ENCODE results near the gene NEK9. TPM values are rescaled to one million over a fixed set of nuclear protein-coding genes. Genes with fewer than 3 reads are reported as not detected.

The NEK9 gene
- total and polyA plus RNA-seq, 10 of the 15 experiments (the other 5 are each of a cell fraction or from before 2014, with no cell fraction given) = 6.0 to 78.8 (median 44.7) TPM

DNA sequence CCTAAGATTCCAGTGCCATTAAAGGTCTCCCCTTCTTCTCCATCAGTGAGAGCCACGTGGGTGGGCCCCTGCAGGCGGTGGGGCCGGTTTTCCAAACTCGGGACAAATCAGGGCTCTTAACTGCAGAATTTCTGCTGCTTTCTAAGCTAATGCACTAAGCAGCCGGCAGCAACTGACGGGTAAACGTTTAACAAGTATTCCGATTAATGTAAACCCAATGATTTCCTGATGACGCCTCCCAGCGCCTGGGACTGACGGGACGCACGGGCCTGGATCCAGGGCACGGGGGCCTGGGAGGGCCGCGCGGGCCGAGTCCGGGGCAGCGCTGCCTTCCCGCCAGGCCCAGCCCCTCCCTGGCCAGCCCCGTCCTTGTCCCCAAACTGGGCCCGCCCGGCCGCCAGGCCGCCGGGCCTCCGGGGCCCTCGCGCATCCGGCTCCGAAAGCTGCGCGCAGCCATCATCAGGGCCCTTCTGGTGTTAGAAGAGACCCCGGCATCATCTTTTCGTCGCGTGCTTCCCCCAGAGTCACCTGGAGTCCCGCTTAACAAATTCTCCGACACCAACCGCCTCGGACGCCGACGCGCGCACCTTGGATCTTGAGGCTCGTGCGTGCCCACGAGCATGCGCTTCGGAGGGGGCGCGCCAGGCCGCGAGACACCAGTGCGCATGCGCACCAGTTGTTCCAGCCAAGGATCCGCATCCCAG lies 75.8 kb downstream of the NEK9 start, which contains the start of gene MLH3 (continued):
- TF ChIP-seq ZNF207 (IDR thresholded peaks at IDR 0.05; ENCODE audit: borderline replicate concordance) (peak; percentile 76; the same call in 1 of the 2 replicates), POLR2AphosphoS5 (IDR thresholded peaks at IDR 0.05; ENCODE audit: low read length) (peak; percentile 62; the same call in 1 of the 2 replicates), CREM (IDR thresholded peaks at IDR 0.05; ENCODE audit: low read depth) (0 out of 2 replicates have a peak, but pooled peaks have one; percentile 17), TCF12 (IDR thresholded peaks at IDR 0.05; ENCODE audit: low read depth, low read length) (peak; percentile 13; the same call in 1 of the 2 replicates), RAD21 (IDR thresholded peaks at IDR 0.05; ENCODE audit: insufficient read depth, low read depth, low read length) (no peak)
- TF ChIP-seq, protein P1, sequence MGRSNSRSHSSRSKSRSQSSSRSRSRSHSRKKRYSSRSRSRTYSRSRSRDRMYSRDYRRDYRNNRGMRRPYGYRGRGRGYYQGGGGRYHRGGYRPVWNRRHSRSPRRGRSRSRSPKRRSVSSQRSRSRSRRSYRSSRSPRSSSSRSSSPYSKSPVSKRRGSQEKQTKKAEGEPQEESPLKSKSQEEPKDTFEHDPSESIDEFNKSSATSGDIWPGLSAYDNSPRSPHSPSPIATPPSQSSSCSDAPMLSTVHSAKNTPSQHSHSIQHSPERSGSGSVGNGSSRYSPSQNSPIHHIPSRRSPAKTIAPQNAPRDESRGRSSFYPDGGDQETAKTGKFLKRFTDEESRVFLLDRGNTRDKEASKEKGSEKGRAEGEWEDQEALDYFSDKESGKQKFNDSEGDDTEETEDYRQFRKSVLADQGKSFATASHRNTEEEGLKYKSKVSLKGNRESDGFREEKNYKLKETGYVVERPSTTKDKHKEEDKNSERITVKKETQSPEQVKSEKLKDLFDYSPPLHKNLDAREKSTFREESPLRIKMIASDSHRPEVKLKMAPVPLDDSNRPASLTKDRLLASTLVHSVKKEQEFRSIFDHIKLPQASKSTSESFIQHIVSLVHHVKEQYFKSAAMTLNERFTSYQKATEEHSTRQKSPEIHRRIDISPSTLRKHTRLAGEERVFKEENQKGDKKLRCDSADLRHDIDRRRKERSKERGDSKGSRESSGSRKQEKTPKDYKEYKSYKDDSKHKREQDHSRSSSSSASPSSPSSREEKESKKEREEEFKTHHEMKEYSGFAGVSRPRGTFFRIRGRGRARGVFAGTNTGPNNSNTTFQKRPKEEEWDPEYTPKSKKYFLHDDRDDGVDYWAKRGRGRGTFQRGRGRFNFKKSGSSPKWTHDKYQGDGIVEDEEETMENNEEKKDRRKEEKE (IDR thresholded peaks at IDR 0.05) = no peak

GRCh38 chr14:75049731-75050201 lies 77.1 kb downstream of the NEK9 start:
- POLR2A ChIA-PET = interaction anchor here (0.9 to 2.4 kb wide), 3 partner anchors 13 to 108 kb away, joined by 3 to 19 read pairs (median 4); partner anchors contain the start of gene ACYP1

More at GRCh38 chr14:75049731-75050201, 77.1 kb downstream of the NEK9 start:
- Histone ChIP-seq H3K36me3 (ENCODE audit: control insufficient read depth in 2 of 2, insufficient read depth in 2 of 2, low read length in 1 of 2) (no peaks in the 10 kb centered on the region), H3K4me3 (no peak overlapping the region), H4K20me1 (ENCODE audit: control insufficient read depth, insufficient read depth) (no peaks in the 10 kb centered on the region), H2AFZ (ENCODE audit: control insufficient read depth, low read depth, low read length) (no peak overlapping the region), H3K9me3 (replicated peaks; ENCODE audit: control insufficient read depth, insufficient read depth, low read length) (no peaks in the 10 kb centered on the region; the same call in 2 of the 3 replicates), H3K4me1 (ENCODE audit: control insufficient read depth, insufficient read depth, low read length) (no peaks in the 10 kb centered on the region), H3K27me3 (replicated peaks in 1 of 2; ENCODE audit: control insufficient read depth in 2 of 2, insufficient read depth in 2 of 2, low read length in 1 of 2) (no peaks in the 10 kb centered on the region), H3K4me2 (ENCODE audit: control insufficient read depth, insufficient read depth) (no peak overlapping the region; the same call in 1 of the 2 replicates), H3K27ac (ENCODE audit: control insufficient read depth, insufficient read depth) (no peak overlapping the region), H3K79me2 (ENCODE audit: control insufficient read depth, insufficient read depth, low read length) (peaks cover 16% of the 10 kb centered on the region), H3K9ac (ENCODE audit: control insufficient read depth, insufficient read depth, low read length) (no peak overlapping the region)
- intact Hi-C loops (cut with micrococcal nuclease; ENCODE audit: unreplicated experiment) (no loop called here), in situ Hi-C loops (cut with MboI) (no loop called here)
- no TSS peak for BruUV-seq (replicated peaks)
- ATAC-seq = no peak
- ChIA-PET RAD21 (ENCODE audit: unreplicated experiment) (interaction anchor here (3.3 kb wide), 1 partner anchor 14 kb away, joined by 13 read pairs; the partner anchor contains the start of gene ACYP1), SMC1A (ENCODE audit: uncharacterized antibody, unreplicated experiment) (interaction anchor here (0.6 to 2.3 kb wide), 5 partner anchors 14 to 189 kb away, joined by 3 to 14 read pairs (median 3); partner anchors contain the start of gene ACYP1), CTCF (interaction anchor here (1.1 to 2.4 kb wide), 6 partner anchors 9 to 102 kb away, joined by 3 to 12 read pairs (median 6); partner anchors contain the start of gene ACYP1)
- WGBS (ENCODE audit: insufficient coverage, insufficient replicate concordance, low lambda C conversion rate, missing lambda C conversion rate) = 100% methylated on average over 3 of the region's 3 CpGs
- DNase-seq (ENCODE audit: low read depth, low spot score) = no peak
- FAIRE-seq = no peak
- no peak for TF ChIP-seq YY1 (IDR thresholded peaks at IDR 0.05; ENCODE audit: low read depth, low read length)
- TF ChIP-seq TCF12 (IDR thresholded peaks at IDR 0.05; ENCODE audit: low read depth, low read length) = no peak
- no peak for TF ChIP-seq KLF5 (IDR thresholded peaks at IDR 0.05; ENCODE audit: partially characterized antibody)
- TF ChIP-seq TARDBP (IDR thresholded peaks at IDR 0.05; ENCODE audit: borderline replicate concordance) = no peak
- TF ChIP-seq GATAD2B (conservative IDR thresholded peaks at IDR 0.05; ENCODE audit: low read depth) = no peak
